HT1080 (cell line): ENCODE data around the gene TRERF1. TPM values are rescaled to one million over a fixed set of nuclear protein-coding genes. Genes with fewer than 3 reads are reported as not detected.
A peak's percentile ranks its signal among the peaks of the same experiment; 100 is the strongest.
"Not testable (repeated sequence)": the region's sequence is repeated elsewhere in the genome, so short reads cannot be mapped to it uniquely, and the experiment has no call there.

ENCODE experiments used
- DNase-seq: peaks from one replicate; pipeline ENCODE4 v3.0.0-alpha.2; 2015; ENCODE audit warnings: low read depth
- total RNA-seq: library from RNA; depleted of rRNA; stranded (reverse); fragments of >200 nt; shearing (Covaris generic); gene quantifications from 2 replicates; pipeline ENCODE4 v1.2.3, GENCODE V29; 2014

The TRERF1 gene
- total RNA-seq, 1 experiment from 2014 or later, result 11.4 TPM

DNA sequence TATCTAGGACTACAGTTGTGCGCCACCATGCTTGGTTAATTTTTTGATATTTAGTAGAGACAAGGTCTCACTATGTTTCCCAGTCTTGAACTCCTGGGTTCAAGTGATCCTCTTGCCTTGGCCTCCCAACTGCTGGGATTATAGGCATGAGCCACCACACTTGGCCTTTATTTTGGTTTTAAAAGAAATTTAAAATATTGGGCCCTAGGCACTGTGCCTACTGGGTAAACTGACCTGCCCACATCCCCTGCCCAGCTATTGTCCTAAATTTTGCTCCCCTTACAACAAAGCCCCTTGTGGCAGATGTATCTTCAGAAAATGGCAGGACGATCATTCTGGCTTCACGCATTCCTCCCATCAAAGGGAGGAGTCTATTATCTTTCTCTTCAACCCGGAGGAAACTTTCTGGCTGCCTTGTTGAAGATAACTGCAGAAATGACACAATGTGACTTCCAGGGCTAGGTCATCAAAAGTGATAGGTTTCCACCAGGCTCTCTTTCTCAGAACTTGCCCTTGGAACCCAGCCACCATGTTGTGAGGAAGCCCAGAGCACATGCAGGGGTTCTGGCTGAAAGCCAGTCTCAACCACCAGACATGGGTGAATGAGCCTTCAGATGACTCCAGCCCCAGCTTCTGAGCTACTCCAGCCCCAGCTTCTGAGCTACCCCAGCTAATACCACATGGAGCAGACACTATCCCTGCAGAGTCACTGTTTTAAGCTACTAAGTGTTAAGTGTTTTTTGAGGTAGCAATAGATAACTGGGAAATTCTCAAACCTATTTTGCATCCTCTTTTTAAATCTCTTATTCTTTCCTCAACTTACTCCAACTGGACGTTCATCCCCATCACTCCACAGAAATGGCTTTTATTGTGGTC is 252.4 kb downstream of the TRERF1 start:
- peak; percentile 70 for DNase-seq

DNA sequence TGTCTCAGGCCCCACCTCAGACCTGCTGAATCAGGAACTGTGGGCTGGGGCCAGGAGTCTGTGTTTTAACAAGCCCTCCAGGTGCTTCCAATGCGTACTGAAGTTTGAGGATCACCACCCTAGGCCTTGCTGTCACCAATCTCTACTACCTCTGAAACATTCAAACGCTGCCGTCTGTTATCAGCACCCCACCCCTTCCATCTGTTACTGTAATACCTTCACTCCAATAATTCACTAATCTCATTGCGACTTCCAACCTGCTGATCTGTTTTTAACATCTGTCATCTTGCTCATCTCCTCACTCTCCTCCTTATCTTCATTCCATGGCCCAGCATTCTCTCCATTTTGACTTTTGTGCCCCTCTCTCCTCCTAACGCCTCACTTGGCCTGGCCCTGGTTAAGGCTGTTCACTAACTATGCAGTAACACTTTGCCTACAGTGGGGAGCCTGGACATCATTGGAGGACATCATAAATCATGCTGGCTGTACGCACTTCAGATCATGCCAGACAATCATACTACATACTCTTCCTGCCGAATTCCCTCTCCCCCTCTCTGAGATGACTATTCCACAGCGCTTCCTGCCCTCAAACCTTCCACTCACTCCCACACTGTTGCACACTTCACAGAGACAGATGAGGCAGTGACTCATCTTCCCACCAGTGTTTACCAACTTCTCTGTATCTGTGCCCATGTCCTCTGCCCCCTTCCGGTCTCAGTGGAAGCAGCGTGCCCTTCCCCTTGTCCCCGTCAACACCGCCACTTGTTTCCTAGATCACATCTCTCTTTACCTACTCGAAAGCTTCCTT is 254.0 kb downstream of the TRERF1 start:
- DNase-seq, result peak; percentile 78

DNA sequence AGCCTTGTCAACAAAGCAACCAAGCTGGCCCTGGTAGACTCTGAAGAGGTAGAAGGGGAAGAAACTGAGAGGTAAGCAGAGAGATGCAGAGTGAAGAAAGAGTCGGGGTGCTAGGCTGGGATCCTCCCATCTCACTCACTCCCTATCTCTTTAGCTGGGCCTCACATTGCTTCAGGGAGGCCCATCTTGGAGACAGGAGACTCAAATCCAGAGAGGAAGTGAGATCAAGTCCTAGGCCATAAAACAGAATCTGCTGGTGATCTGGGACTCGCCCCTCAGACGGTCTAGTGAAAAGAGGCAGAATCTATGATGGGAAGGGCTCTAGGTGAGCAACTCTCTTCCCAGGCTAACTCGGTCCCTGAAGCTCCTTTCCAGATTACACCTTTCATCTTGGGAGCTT is 256.3 kb downstream of the TRERF1 start:
- DNase-seq, result no peak

DNA sequence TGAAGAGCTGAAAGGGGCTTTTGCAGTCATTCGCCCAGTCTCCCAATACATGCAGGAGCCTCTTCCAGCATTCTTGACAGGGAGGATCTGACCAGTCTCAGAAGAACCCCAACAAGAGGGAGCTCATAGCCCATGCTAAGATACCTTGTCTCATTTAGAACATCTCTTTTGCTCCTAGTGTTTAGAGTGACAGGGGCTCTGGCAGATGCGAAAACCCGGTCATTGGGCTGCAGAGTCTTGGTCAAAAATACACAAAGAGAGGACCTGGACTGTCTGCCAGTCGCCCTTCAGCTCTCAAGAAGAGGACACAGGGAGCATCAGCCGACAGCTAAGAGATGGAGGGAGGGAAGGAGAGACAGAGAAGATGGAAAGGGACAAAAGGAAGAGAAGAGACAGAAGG is 257.7 kb downstream of the TRERF1 start:
- DNase-seq, result no peak

DNA sequence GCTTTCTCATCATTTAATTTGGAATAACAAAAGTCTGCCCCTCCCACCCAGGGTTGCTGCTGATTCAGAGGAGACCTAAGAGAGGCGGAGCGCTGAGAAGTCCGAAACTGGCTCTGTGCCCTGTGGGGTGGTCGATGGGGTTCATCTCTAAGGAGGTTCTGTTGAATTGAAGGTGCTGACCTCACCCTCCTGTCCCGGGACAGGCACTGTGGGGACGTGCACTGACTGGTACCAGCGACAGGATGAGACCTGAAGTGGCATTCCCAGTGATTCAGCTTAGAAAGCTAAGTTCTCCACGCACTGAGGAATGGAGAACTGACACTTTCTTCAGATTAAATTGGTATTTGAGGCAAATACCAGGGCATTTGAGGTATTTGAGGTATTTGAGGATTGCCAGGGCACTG is 258.2 kb downstream of the TRERF1 start:
- DNase-seq, result no peak

DNA sequence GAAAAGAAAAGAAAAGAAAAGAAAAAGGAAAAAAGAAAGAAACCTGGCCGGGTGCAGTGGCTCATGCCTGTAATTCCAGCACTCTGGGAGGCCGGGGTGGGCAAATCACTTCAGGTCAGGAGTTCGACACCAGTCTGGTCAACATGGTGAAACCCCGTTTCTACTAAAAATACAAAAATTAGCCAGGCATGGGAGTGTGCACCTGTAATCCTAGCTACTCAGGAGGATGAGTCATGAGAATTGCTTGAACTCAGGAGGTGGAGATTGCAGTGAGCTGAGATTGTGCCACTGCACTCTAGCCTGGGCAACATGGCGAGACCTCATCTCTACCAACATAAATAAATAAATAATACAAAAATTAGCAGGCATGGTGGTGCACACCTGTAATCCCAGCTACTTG is 259.3 kb downstream of the TRERF1 start:
- DNase-seq, result not testable (repeated sequence)

DNA sequence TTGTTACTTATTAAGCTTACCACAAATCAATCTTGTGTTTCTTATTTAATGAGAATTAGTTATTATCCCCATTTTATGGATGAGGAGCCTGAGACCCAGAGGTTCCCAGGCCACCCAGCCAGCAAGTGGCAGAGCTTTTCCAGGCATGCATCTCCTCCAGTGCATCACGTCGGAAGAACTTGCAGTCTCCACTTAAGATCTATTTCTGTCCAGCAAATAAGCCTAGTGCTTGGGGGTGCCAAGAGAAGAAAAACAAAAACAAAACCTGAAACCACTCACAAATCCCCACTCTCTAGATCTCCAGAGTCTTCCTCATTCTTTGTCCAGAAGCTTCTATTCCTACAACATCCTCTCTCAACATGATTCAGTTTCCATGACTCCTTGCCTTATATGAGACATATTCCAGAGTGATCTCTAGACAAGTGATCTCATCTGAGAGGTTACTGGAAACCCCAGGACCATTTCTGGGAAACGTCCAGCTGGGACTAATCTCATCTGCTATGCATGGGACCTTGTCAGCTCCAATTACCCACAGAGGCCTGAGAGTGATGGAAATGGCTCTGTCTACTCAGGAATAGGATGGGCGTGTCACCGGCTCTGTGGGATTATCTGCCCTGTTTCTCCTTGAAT is 261.1 kb downstream of the TRERF1 start:
- peak; percentile 35 for DNase-seq

DNA sequence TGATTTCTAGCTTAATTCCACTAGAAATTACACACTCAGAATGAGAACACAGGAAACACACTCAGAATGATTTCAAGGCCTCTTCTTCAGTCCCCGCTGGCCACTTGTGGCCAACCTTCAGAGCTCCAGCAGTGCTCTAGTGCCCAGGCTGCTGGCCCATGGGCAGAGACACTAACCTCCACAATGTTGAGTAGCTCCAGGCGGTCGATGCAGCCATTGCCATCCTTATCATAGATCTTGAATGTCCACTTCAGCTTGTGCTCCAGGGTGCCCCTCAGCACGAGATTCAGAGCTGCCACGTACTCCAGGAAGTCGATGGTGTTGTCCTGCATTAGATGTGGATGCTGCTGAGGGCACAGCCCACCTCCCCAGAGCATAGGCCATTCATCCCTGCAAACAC is 263.3 kb downstream of the TRERF1 start:
- no peak for DNase-seq

DNA sequence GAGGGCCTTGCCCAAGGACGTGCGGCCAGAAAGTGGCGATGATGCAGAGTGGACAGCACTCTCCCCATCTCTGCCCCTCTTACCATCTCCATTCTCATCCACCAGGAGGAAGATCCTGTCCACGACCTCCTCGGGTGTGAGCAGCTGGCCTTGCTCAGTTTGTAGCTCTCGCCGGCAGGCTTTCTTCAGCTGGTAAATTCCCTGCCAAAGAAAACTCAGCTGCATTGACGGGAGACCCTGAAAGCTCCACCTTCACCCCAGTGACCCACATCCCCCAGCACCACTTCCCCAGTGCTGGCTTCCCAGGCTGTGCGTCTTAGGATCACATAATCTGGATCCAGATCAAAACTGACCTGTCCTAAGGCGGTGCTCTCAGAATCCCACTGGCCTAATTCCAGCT is 266.1 kb downstream of the TRERF1 start:
- no peak for DNase-seq

DNA sequence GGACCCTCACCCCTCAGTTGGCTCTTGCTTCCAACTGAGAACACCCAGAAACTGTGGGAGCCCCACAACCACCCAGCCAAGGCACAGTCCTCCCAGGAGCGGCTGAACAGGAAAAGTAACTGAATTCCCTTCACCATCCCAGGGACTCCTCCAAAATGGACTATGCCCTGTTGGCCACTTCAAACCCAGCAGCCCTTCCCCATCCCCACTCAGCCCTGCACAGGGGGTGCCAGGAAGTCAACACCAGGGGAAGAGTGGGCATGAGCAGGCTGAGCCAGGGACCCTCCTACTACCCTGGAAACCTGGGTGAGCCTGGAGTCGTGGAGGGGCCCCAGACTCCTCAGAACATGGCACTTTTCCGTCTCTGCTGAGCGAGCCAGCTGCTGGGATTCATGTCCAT is 267.3 kb downstream of the TRERF1 start:
- no peak for DNase-seq

DNA sequence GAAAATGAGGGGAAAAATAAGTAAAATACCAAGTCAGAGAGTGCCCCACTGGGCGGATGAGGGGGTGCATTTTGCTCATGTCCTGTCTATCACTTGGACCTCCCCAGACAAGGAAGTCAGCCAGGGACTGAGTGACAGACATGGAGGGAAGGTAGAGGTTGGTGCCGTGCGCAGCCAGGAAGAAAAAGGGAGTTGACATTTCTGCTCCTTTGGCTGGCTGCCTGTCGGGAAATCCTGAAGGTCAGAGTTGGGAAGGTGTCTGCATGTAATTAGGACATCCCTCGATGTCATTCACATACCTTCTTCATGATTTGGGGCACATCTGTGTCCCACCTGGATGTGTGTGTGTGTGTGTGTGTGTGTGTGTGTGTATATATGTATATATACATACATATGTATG is 269.6 kb downstream of the TRERF1 start:
- no peak for DNase-seq

DNA sequence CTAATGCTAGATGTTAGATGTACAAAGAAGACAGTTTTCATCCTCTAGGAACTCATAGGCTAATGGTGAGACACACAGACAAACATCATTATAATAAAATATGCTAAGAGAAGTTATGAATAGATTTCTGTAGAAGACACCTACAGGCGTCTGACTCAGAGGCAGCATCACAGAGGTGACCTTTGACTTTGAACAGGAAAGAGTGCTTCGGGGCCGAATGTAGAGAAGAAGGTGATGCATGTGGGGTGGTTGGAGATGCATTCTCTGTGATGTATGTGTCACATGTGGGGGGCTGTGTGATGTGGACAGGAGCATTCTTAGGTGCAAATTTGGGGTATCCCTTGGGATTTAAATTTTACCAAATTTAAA is 271.8 kb downstream of the TRERF1 start:
- no peak for DNase-seq

DNA sequence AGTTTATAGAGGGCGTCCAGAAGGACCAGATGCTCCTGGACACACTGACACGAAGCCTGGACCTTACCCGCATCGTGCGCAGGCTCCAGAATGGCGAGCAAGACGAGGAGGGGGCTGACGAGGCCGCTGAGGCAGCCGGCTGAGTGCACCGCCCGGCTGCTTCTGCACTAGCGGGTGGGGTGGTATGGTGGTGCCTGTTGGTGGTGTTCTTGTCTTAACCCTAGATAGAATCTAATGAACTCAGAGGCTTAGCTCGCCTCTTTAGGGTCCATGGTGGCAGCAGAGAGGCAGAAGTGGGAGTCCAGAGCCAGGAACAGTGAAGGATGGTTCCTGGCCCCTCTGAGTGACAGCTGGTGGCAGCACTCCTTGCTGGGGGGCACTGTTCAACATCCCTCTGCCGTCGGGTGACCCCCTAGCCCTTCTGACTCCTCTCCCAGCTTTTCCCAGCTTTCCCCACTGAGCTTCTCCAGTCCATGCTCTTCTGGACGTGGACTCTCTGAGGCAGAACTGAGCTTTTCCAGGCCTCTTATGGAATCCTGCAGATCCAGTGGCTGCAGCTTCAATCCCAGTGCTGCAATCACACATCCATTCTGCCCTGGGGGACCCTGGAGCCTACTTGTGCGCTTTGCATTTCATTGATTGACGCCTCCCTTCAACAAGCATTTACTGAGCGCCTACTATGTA is 272.3 kb downstream of the TRERF1 start:
- DNase-seq, result no peak

DNA sequence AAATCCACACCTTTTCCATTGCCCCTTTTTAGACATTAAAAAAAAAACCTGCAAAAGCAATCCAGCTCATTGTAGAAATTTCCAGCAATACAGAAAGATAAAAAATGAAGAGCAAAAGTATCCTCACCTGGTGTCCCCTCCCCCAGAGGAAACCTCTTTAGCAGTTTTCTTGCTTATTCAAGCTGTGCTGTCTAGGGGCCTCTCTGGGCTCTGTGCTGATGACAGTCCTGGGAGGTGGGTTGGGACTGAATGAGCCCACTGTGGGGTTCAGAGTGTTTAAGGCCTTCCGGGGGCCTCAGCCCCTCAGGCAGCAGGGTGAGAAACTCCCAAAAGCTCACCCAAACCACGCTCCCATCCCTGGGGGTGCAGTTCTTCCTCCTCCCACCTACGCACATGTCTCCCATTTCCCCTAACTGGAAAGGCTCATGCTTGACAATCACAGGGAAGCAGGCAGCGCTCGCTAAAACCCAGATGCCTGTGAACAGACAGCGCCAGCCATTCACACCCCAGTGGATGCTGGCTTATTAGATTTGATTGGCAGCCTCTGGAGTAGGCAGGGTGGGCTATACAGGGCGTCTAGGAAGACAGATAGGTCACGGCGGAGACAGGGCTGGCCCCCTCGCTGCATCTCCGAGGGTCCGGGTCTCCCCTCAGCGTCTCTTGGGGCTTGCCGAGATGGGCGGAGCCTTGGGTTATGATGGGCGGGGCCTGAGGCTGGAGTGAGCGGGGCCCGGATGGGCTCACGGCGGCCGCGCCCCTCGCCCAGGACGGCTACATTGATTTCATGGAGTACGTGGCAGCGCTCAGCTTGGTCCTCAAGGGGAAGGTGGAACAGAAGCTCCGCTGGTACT is 274.0 kb downstream of the TRERF1 start:
- DNase-seq, result no peak

DNA sequence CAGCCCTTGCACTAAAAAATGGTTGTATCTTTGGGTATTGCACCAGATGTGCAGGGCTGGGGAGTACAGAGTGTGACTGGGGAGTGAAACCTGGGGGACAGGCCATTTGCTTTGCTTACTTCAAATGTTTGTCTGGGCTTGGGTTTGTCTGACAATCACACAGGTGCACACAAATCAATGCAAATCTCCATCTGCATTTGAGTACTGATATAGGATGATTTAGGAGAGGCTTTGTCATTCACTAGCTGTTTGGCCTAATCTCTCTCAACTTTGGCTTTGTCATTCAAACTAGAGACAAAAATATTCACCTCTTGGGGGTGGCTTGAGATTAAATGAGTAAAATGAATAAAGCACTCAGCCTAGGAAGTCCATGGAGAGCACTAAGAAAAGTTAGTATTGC is 274.7 kb downstream of the TRERF1 start:
- DNase-seq, result no peak

DNA sequence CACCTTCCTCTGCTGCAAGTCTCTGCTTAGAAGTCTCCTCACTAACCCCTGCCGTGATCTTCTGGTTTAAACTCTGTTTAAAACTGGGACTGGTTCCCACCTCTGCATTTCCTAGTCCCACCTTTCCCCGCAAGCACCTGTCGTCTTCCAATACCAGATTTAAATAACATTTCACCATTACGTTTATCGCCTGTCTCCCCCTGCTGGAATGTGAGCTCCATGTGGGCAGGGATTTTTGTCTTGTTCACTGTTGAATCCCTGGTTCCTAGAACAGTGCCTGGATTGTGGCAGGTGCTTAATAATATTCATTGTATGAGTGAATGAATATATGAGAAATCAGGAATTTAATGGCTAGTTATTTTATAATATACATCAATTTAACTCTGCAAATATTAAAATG is 275.9 kb downstream of the TRERF1 start:
- no peak for DNase-seq
